ENCODE results near the gene NUDCD3.

Gene NUDCD3

GRCh38 chr7:44490351-44491200, at the start of gene NUDCD3:
TSS of gene NUDCD3 (minus strand) at chr7:44490658. CDS start at chr7:44490600, 58 bp downstream.
- peak; percentile 80 for DNase-seq (ENCODE audit: low read depth)
- H3K4me3 ChIP-seq (ENCODE audit: control insufficient read depth, low read depth, low read length) = peak within 1 kb of the TSS; percentile 89
- no peak for TF ChIP-seq CTCF (conservative IDR thresholded peaks at IDR 0.05; ENCODE audit: control insufficient read depth, insufficient read depth, low read depth, low read length)

GRCh38 chr7:44539669-44540506, 49.4 kb upstream of the NUDCD3 start:
- TF ChIP-seq CTCF (conservative IDR thresholded peaks at IDR 0.05; ENCODE audit: control insufficient read depth, insufficient read depth, low read depth, low read length) = no peak
- H3K4me3 ChIP-seq (ENCODE audit: control insufficient read depth, low read depth, low read length) = no peak overlapping the region
- DNase-seq (ENCODE audit: low read depth) = no peak

- no peak overlapping the region for H3K4me3 ChIP-seq (ENCODE audit: control insufficient read depth, low read depth, low read length)
- DNase-seq (ENCODE audit: low read depth) = no peak
- no peak for TF ChIP-seq CTCF (conservative IDR thresholded peaks at IDR 0.05; ENCODE audit: control insufficient read depth, insufficient read depth, low read depth, low read length)
Observed at GRCh38 chr7:44538798-44539668, 48.6 kb upstream of the NUDCD3 start.

GRCh38 chr7:44538093-44538797, 47.8 kb upstream of the NUDCD3 start:
- no peak for TF ChIP-seq CTCF (conservative IDR thresholded peaks at IDR 0.05; ENCODE audit: control insufficient read depth, insufficient read depth, low read depth, low read length)
- DNase-seq (ENCODE audit: low read depth) = no peak
- no peak overlapping the region for H3K4me3 ChIP-seq (ENCODE audit: control insufficient read depth, low read depth, low read length)

GRCh38 chr7:44537442-44537841, 47.0 kb upstream of the NUDCD3 start:
- no peak overlapping the region for H3K4me3 ChIP-seq (ENCODE audit: control insufficient read depth, low read depth, low read length)
- no peak for DNase-seq (ENCODE audit: low read depth)
- no peak for TF ChIP-seq CTCF (conservative IDR thresholded peaks at IDR 0.05; ENCODE audit: control insufficient read depth, insufficient read depth, low read depth, low read length)
